ENCODE measurements around the gene MAX. TPM values are rescaled to one million over a fixed set of nuclear protein-coding genes. Genes with fewer than 3 reads are reported as not detected.

MAX gene
- total RNA-seq, 1 donor from 2014 or later = 63.0 TPM

DNA sequence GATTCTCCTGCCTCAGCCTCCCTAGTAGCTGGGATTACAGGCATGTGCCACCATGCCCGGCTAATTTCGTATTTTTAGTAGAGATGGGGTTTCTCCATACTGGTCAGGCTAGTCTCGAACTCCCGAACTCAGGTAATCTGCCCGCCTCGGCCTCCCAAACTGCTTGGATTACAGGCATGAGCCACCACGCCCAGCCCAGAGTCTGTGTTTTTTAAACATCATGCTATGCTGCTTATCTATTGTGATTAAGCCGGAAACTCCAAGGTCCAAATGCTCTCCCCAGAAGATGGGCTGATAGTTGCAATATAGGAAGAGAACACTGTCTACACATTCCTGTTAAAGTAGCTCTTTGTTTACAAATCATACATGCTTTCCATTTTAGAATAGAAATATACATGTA is 30.5 kb upstream of the MAX start:
- TF ChIP-seq, protein P1, sequence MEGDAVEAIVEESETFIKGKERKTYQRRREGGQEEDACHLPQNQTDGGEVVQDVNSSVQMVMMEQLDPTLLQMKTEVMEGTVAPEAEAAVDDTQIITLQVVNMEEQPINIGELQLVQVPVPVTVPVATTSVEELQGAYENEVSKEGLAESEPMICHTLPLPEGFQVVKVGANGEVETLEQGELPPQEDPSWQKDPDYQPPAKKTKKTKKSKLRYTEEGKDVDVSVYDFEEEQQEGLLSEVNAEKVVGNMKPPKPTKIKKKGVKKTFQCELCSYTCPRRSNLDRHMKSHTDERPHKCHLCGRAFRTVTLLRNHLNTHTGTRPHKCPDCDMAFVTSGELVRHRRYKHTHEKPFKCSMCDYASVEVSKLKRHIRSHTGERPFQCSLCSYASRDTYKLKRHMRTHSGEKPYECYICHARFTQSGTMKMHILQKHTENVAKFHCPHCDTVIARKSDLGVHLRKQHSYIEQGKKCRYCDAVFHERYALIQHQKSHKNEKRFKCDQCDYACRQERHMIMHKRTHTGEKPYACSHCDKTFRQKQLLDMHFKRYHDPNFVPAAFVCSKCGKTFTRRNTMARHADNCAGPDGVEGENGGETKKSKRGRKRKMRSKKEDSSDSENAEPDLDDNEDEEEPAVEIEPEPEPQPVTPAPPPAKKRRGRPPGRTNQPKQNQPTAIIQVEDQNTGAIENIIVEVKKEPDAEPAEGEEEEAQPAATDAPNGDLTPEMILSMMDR (IDR thresholded peaks at IDR 0.05; ENCODE audit: unreplicated experiment) = no peak
- peaks cover 4% of the 10 kb centered on the region for H3K27me3 Mint-ChIP-seq
- no peaks in the 10 kb centered on the region for H3K9me3 Mint-ChIP-seq (ENCODE audit: low read depth)
- no peak overlapping the region for H3K27ac Mint-ChIP-seq
- no peak overlapping the region for H3K4me3 Mint-ChIP-seq (ENCODE audit: low read depth)
- no peak for DNase-seq (ENCODE audit: low spot score, unreplicated experiment)
- H3K36me3 Mint-ChIP-seq (ENCODE audit: insufficient read depth) = no peaks in the 10 kb centered on the region
- H3K4me1 Mint-ChIP-seq (ENCODE audit: low read depth) = no peaks in the 10 kb centered on the region

DNA sequence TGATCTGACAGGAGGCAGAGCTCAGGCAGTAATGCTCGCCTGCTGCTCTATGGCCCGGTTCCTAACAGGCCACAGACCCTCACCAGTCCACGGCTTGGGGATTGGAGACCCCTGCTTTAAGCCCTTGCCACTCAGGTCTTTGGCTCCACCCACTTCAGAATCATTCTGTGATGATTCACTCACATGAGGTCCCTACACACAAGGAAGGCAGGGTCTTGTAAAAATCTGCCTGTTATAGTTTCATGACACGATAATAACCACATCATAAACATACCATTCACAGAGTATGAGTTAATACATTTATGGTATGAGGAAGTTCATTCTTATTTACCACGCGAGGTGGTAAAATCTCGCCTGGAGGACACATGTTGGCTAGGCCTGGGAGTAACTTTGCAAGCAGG is 29.0 kb upstream of the MAX start:
- Mint-ChIP-seq H3K9me3 (ENCODE audit: low read depth) (no peaks in the 10 kb centered on the region), H3K4me1 (ENCODE audit: low read depth) (no peaks in the 10 kb centered on the region), H3K27ac (no peak overlapping the region), H3K27me3 (peaks cover 4% of the 10 kb centered on the region), H3K4me3 (ENCODE audit: low read depth) (no peak overlapping the region), H3K36me3 (ENCODE audit: insufficient read depth) (no peaks in the 10 kb centered on the region)
- no peak for DNase-seq (ENCODE audit: low spot score, unreplicated experiment)
- TF ChIP-seq, protein P1 (IDR thresholded peaks at IDR 0.05; ENCODE audit: unreplicated experiment) = no peak

GRCh38 chr14:65128096-65128495 is 25.8 kb upstream of the MAX start:
- H3K27me3 Mint-ChIP-seq = no peaks in the 10 kb centered on the region
- TF ChIP-seq, protein P1 (IDR thresholded peaks at IDR 0.05; ENCODE audit: unreplicated experiment) = no peak
- no peak overlapping the region for H3K27ac Mint-ChIP-seq
- H3K9me3 Mint-ChIP-seq (ENCODE audit: low read depth) = no peaks in the 10 kb centered on the region
- no peaks in the 10 kb centered on the region for H3K4me1 Mint-ChIP-seq (ENCODE audit: low read depth)
- no peak overlapping the region for H3K4me3 Mint-ChIP-seq (ENCODE audit: low read depth)
- DNase-seq (ENCODE audit: low spot score, unreplicated experiment) = no peak
- H3K36me3 Mint-ChIP-seq (ENCODE audit: insufficient read depth) = no peaks in the 10 kb centered on the region

DNA sequence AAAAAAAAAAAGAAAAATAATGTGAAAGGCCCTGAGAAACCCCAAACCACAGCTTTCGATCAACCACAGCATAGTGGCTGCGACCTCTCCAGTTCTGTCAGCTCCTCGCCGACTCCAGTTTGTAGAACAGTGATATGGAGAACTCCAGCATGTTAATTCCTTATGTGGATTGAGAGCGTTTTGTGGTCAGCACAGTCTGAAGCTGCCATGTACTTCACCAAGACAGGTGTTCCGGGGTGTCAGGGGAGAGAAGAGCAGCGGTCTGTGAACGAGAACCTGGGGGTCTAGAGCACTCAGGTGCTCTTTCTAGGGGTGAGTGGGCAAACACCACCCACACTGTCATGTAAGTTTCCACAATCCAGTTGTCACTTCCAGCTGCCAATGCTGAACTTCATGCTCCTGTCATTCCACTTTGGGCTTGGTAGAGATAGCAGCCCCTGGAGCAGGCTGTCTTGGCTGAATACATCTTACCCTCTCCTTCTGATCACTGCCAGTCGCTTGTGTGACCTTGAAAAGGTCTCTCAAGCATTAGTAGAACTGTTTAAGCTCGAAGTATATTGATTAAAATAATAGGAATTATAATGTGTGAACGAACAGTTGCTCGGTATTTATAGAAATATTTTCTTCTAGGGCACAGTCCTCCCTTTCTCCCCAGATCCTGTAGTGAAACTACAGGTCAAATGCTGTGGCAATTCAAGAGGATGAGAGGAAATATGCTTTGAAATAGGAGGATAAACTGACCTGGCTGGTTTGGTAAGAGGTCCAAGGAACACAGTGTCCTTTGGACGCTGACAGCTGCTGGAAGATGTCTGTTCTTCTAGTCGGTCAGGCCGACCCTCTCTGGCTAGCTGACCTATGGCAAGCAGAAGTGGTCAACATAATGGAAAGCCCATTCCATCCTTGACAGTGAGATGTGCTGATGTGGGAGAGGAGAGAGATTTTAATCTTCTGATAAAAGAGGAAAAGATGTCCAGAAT is 15.7 kb upstream of the MAX start:
- no peak overlapping the region for H3K27ac Mint-ChIP-seq
- DNase-seq (ENCODE audit: low spot score, unreplicated experiment) = no peak
- TF ChIP-seq, protein P1 (IDR thresholded peaks at IDR 0.05; ENCODE audit: unreplicated experiment) = no peak
- no peaks in the 10 kb centered on the region for H3K4me1 Mint-ChIP-seq (ENCODE audit: low read depth)
- H3K9me3 Mint-ChIP-seq (ENCODE audit: low read depth) = no peaks in the 10 kb centered on the region
- H3K4me3 Mint-ChIP-seq (ENCODE audit: low read depth) = no peak overlapping the region
- no peaks in the 10 kb centered on the region for H3K27me3 Mint-ChIP-seq
- no peaks in the 10 kb centered on the region for H3K36me3 Mint-ChIP-seq (ENCODE audit: insufficient read depth)

- no peaks in the 10 kb centered on the region for H3K27me3 Mint-ChIP-seq
- H3K4me3 Mint-ChIP-seq (ENCODE audit: low read depth) = no peak overlapping the region
- DNase-seq (ENCODE audit: low spot score, unreplicated experiment) = no peak
- no peaks in the 10 kb centered on the region for H3K36me3 Mint-ChIP-seq (ENCODE audit: insufficient read depth)
- H3K4me1 Mint-ChIP-seq (ENCODE audit: low read depth) = peaks cover 8% of the 10 kb centered on the region
- no peaks in the 10 kb centered on the region for H3K9me3 Mint-ChIP-seq (ENCODE audit: low read depth)
- no peak overlapping the region for H3K27ac Mint-ChIP-seq
- TF ChIP-seq, protein P1 (IDR thresholded peaks at IDR 0.05; ENCODE audit: unreplicated experiment) = no peak
Observed at GRCh38 chr14:65115615-65116014, 13.3 kb upstream of the MAX start.

Data from progenitor cell of endocrine pancreas (in vitro differentiated cells).